ENCODE data around the gene CTNNBL1.

Gene CTNNBL1

GRCh38 chr20:37725855-37726254 lies 32.0 kb downstream of the CTNNBL1 start:
- no peaks in the 10 kb centered on the region for H3K27me3 ChIP-seq (ENCODE audit: control insufficient read depth in 1 of 2, insufficient read depth in 2 of 2, low read length in 2 of 2)

DNA sequence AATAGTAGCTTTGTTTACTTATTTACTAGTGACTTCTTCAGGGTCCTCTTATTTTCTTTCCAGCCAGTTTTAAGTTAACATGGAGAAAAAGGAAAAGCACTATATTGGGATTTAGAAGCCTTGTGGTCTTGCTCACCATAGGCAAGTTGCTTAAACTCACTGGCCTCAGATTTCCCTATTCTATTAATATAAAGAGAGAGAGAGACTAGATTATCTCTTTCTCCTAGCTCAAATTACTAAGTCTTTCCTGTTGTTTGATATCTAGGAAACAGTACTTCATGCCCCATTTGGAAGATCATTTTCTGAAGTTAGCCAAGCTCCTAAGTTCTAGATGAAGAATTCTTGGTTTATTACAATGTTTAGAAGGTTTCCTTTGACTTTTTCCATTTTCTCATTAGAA lies 32.5 kb downstream of the CTNNBL1 start:
- H3K9me3 ChIP-seq (ENCODE audit: control insufficient read depth in 1 of 2, low read length in 2 of 2): no peaks in the 10 kb centered on the region
- H3K27me3 ChIP-seq (ENCODE audit: control insufficient read depth in 1 of 2, insufficient read depth in 2 of 2, low read length in 2 of 2): no peaks in the 10 kb centered on the region
- H3K4me1 ChIP-seq (ENCODE audit: control insufficient read depth in 1 of 2, insufficient read depth in 2 of 2, low read length in 2 of 2): peaks cover 0 to 3% of the 10 kb centered on the region in 2 donors
- H3K9ac ChIP-seq (ENCODE audit: low read depth in 1 of 2, low read length in 2 of 2): no peak overlapping the region
- H3K4me3 ChIP-seq (ENCODE audit: low read depth in 1 of 2, low read length in 2 of 2): no peak overlapping the region
- H3K27ac ChIP-seq (ENCODE audit: low read depth, low read length): no peak overlapping the region
- peaks cover 0 to 3% of the 10 kb centered on the region in 2 donors for H3K36me3 ChIP-seq (ENCODE audit: control insufficient read depth in 1 of 2, insufficient read depth in 2 of 2, low read length in 2 of 2)

More at GRCh38 chr20:37725855-37726254, 32.0 kb downstream of the CTNNBL1 start:
- Histone ChIP-seq H3K9ac (ENCODE audit: low read depth in 1 of 2, low read length in 2 of 2) (no peak overlapping the region), H3K36me3 (ENCODE audit: control insufficient read depth in 1 of 2, insufficient read depth in 2 of 2, low read length in 2 of 2) (peaks cover 0 to 3% of the 10 kb centered on the region in 2 donors), H3K4me3 (ENCODE audit: low read depth in 1 of 2, low read length in 2 of 2) (no peak overlapping the region), H3K27ac (ENCODE audit: low read depth, low read length) (no peak overlapping the region), H3K4me1 (ENCODE audit: control insufficient read depth in 1 of 2, insufficient read depth in 2 of 2, low read length in 2 of 2) (peaks cover 0 to 3% of the 10 kb centered on the region in 2 donors), H3K9me3 (ENCODE audit: control insufficient read depth in 1 of 2, low read length in 2 of 2) (no peaks in the 10 kb centered on the region)

DNA sequence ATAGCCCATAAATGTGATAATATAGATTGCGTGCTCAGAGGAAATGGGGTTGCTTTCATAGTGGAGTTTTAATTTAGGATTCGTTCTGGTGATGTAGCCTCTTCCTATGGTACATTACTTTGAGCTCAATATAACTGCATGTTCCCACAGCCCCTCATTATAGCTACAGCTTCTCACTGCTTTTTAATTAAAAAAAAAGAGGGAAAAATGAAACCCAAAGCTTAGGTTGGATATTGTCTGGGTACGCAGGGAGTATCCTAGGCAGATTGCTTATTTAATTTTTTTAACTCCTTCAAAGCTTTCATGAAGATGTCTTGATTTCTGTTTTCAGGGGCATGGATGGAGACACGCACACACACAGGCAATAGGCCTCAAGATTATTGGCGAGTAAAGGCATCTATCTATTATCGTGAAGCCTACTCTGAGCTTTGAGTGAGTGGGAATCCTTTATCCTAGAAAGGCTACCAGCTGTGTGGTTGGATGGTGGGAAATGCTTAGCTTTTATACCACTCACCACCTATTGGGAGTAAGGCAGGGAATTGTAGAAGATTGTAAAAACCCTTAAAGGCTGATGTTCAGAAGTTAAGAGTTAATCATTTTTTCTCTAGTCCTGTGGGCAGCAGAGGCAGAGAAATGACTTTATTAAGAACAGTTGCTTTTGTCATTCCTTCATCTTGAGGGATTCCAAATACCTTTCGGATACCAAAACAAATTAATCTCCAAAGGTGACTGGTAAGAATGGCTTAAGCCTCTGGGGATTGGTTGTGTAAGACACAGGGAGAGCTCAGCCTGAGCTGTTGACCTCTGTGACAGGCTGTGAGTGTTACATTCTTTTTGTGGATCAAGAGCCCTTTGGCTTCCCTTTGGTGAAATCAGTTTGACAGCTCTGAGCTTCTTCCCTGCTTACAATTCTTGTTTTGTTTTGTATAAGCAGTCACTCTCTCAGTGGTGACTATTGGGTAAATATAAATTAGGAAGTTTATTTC lies 33.4 kb downstream of the CTNNBL1 start:
- Histone ChIP-seq H3K27me3 (ENCODE audit: control insufficient read depth in 1 of 2, insufficient read depth in 2 of 2, low read length in 2 of 2) (no peaks in the 10 kb centered on the region), H3K36me3 (ENCODE audit: control insufficient read depth in 1 of 2, insufficient read depth in 2 of 2, low read length in 2 of 2) (no peaks in the 10 kb centered on the region), H3K9me3 (ENCODE audit: control insufficient read depth in 1 of 2, low read length in 2 of 2) (no peaks in the 10 kb centered on the region), H3K9ac (ENCODE audit: low read depth in 1 of 2, low read length in 2 of 2) (no peak overlapping the region), H3K27ac (ENCODE audit: low read depth, low read length) (no peak overlapping the region), H3K4me1 (ENCODE audit: control insufficient read depth in 1 of 2, insufficient read depth in 2 of 2, low read length in 2 of 2) (peaks cover 0 to 3% of the 10 kb centered on the region in 2 donors), H3K4me3 (ENCODE audit: low read depth in 1 of 2, low read length in 2 of 2) (no peak overlapping the region)

DNA sequence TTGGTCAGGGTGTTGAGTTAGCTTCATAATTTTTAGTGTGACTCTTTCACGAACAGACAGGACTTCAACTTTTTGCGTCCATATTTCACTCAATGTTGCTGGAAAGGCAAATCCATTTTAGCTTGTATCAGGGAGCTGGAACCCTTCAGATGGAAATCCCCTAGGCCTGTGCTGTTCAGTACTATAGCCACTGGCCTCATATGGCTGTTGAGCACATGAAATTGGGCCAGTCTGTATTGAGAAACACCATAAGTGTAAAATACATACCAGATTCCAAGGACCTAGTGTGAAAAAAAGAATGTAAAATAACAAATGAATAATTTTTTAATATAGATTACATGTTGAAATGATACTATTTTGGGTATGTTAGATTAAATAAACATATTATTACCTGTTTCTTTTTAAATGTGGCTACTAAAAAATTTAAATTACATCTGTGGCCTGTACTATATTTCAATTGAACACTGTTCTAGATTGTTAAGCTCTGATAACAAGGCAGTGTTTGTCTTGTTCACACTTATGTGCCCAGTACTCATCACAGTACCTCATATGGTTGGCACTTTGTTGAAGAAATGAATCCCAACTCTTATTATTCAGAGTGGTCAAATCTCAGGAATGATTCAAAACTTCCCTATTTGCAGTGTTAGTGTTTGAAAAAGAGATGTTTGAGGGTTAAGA lies 34.3 kb downstream of the CTNNBL1 start:
- H3K9ac ChIP-seq (ENCODE audit: low read depth in 1 of 2, low read length in 2 of 2): no peak overlapping the region
- no peaks in the 10 kb centered on the region for H3K27me3 ChIP-seq (ENCODE audit: control insufficient read depth in 1 of 2, insufficient read depth in 2 of 2, low read length in 2 of 2)
- H3K9me3 ChIP-seq (ENCODE audit: control insufficient read depth in 1 of 2, low read length in 2 of 2): no peaks in the 10 kb centered on the region
- H3K36me3 ChIP-seq (ENCODE audit: control insufficient read depth in 1 of 2, insufficient read depth in 2 of 2, low read length in 2 of 2): peaks cover 0 to 3% of the 10 kb centered on the region in 2 donors
- H3K27ac ChIP-seq (ENCODE audit: low read depth, low read length): no peak overlapping the region
- H3K4me3 ChIP-seq (ENCODE audit: low read depth in 1 of 2, low read length in 2 of 2): no peak overlapping the region
- H3K4me1 ChIP-seq (ENCODE audit: control insufficient read depth in 1 of 2, insufficient read depth in 2 of 2, low read length in 2 of 2): peaks cover 0 to 3% of the 10 kb centered on the region in 2 donors

GRCh38 chr20:37728635-37728983 lies 34.8 kb downstream of the CTNNBL1 start:
- H3K9me3 ChIP-seq (ENCODE audit: control insufficient read depth in 1 of 2, low read length in 2 of 2): no peaks in the 10 kb centered on the region
- H3K27me3 ChIP-seq (ENCODE audit: control insufficient read depth in 1 of 2, insufficient read depth in 2 of 2, low read length in 2 of 2): no peaks in the 10 kb centered on the region
- H3K9ac ChIP-seq (ENCODE audit: low read depth in 1 of 2, low read length in 2 of 2): no peak overlapping the region
- no peak overlapping the region for H3K4me3 ChIP-seq (ENCODE audit: low read depth in 1 of 2, low read length in 2 of 2)
- peaks cover 0 to 3% of the 10 kb centered on the region in 2 donors for H3K4me1 ChIP-seq (ENCODE audit: control insufficient read depth in 1 of 2, insufficient read depth in 2 of 2, low read length in 2 of 2)
- no peak overlapping the region for H3K27ac ChIP-seq (ENCODE audit: low read depth, low read length)
- peaks cover 0 to 8% of the 10 kb centered on the region in 2 donors for H3K36me3 ChIP-seq (ENCODE audit: control insufficient read depth in 1 of 2, insufficient read depth in 2 of 2, low read length in 2 of 2)

DNA sequence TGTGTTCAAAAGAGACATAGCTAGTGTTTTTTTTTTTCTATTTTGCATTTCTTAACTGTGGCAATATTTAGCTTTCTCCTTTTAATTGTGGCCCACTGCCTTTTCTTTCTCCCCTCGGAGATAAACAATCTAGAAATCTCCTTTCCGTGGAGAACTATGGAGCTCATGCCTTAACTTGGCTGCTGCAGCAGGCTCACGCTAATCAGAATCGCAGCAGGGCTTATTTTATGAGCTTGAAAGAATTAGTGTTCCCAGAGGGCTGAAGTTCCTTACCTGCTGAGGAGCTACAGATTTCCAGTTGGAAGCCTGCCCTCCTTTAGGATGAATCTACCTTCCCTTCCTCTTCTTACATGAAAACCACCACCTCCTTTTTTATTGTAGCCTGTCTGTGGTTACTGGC lies 35.6 kb downstream of the CTNNBL1 start:
- Histone ChIP-seq H3K4me3 (ENCODE audit: low read depth in 1 of 2, low read length in 2 of 2) (no peak overlapping the region), H3K9ac (ENCODE audit: low read depth in 1 of 2, low read length in 2 of 2) (no peak overlapping the region), H3K27ac (ENCODE audit: low read depth, low read length) (no peak overlapping the region), H3K4me1 (ENCODE audit: control insufficient read depth in 1 of 2, insufficient read depth in 2 of 2, low read length in 2 of 2) (peaks cover 0 to 3% of the 10 kb centered on the region in 2 donors), H3K9me3 (ENCODE audit: control insufficient read depth in 1 of 2, low read length in 2 of 2) (no peaks in the 10 kb centered on the region), H3K36me3 (ENCODE audit: control insufficient read depth in 1 of 2, insufficient read depth in 2 of 2, low read length in 2 of 2) (peaks cover 0 to 11% of the 10 kb centered on the region in 2 donors), H3K27me3 (ENCODE audit: control insufficient read depth in 1 of 2, insufficient read depth in 2 of 2, low read length in 2 of 2) (no peaks in the 10 kb centered on the region)

DNA sequence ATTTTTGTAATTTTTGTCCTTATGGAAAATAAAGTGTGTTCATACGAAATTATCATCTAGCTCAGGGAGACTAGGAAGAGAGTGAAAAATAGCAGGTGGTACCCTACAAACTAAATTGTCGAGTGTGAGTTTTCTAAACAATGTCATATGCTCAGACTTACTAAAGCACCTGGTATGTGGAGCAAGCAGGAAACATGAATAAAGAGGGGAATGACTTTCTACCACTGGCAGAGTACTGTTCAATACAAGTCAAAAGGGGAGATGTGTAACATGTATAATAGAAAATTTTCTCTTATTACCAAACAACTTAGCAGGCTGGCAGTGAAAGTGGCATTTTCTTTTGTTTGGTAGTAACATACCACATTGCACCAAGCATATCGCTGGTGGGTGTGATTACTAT lies 36.1 kb downstream of the CTNNBL1 start:
- H3K4me1 ChIP-seq (ENCODE audit: control insufficient read depth in 1 of 2, insufficient read depth in 2 of 2, low read length in 2 of 2): peaks cover 0 to 3% of the 10 kb centered on the region in 2 donors
- no peaks in the 10 kb centered on the region for H3K27me3 ChIP-seq (ENCODE audit: control insufficient read depth in 1 of 2, insufficient read depth in 2 of 2, low read length in 2 of 2)
- no peak overlapping the region for H3K27ac ChIP-seq (ENCODE audit: low read depth, low read length)
- H3K9ac ChIP-seq (ENCODE audit: low read depth in 1 of 2, low read length in 2 of 2): no peak overlapping the region
- H3K4me3 ChIP-seq (ENCODE audit: low read depth in 1 of 2, low read length in 2 of 2): no peak overlapping the region
- H3K36me3 ChIP-seq (ENCODE audit: control insufficient read depth in 1 of 2, insufficient read depth in 2 of 2, low read length in 2 of 2): peaks cover under 1 to 11% of the 10 kb centered on the region in 2 donors
- no peaks in the 10 kb centered on the region for H3K9me3 ChIP-seq (ENCODE audit: control insufficient read depth in 1 of 2, low read length in 2 of 2)

DNA sequence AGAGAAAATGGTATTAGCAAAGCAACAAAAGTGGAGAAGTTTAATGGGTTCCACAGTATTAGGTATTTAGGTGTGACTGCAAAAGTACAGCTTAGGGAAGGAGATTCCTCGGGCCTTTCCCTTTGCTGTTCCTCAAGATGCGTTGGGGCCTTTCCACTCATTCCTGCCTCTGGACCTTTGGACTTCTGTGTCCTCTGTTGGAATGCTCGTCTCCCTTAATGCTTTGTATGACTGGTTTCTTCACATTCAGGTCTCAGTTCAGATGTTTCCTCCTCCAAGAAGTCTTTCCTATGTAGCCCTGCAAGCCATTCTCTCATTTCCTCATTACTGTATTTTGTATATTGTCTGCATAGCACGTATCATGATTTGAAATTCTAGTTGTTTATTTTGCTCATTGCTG lies 39.6 kb downstream of the CTNNBL1 start:
- H3K9me3 ChIP-seq (ENCODE audit: control insufficient read depth in 1 of 2, low read length in 2 of 2): no peaks in the 10 kb centered on the region
- no peak overlapping the region for H3K9ac ChIP-seq (ENCODE audit: low read depth in 1 of 2, low read length in 2 of 2)
- H3K36me3 ChIP-seq (ENCODE audit: control insufficient read depth in 1 of 2, insufficient read depth in 2 of 2, low read length in 2 of 2): peaks cover 15 to 37% of the 10 kb centered on the region in 2 donors
- no peak overlapping the region for H3K27ac ChIP-seq (ENCODE audit: low read depth, low read length)
- no peaks in the 10 kb centered on the region for H3K4me1 ChIP-seq (ENCODE audit: control insufficient read depth in 1 of 2, insufficient read depth in 2 of 2, low read length in 2 of 2)
- no peak overlapping the region for H3K4me3 ChIP-seq (ENCODE audit: low read depth in 1 of 2, low read length in 2 of 2)
- H3K27me3 ChIP-seq (ENCODE audit: control insufficient read depth in 1 of 2, insufficient read depth in 2 of 2, low read length in 2 of 2): no peaks in the 10 kb centered on the region

DNA sequence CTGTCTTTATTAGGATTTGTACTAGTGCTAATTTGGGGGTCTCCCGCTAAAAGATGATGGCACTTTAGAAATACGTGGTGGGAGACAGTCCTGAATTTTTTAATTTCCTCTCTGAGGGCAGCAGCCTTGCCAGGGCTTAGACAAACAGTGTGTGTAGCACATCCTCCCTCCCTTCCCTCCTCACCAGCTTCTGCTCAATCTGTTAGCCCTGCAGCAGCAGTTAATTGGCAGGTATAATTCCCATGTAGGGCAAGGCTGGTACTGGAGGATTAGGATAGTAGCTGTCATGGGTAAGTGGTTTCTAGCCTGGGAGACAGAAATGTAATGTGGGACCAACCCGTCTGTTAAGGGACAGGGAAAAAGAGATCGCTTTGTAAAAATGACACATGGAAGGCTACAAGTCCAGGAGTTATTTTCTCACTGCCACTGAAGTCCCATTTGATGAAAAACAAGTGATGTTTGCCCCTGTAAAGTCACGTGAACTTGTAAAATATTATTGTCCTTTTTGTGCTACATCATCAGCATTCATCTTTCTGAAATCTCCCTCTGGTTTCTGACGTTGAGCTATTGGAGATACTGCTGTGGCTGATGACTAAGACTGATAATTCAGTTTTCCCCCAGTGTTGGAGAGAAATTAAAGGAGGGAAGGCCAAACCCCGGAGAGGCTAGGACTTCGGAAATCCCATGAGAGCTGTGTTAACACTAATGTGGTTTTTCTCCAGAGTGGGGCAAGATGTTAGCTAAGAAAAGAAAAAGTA lies 40.6 kb downstream of the CTNNBL1 start:
- H3K27ac ChIP-seq (ENCODE audit: low read depth, low read length): no peak overlapping the region
- no peaks in the 10 kb centered on the region for H3K9me3 ChIP-seq (ENCODE audit: control insufficient read depth in 1 of 2, low read length in 2 of 2)
- H3K4me3 ChIP-seq (ENCODE audit: low read depth in 1 of 2, low read length in 2 of 2): no peak overlapping the region
- no peaks in the 10 kb centered on the region for H3K27me3 ChIP-seq (ENCODE audit: control insufficient read depth in 1 of 2, insufficient read depth in 2 of 2, low read length in 2 of 2)
- H3K4me1 ChIP-seq (ENCODE audit: control insufficient read depth in 1 of 2, insufficient read depth in 2 of 2, low read length in 2 of 2): no peaks in the 10 kb centered on the region
- H3K9ac ChIP-seq (ENCODE audit: low read depth in 1 of 2, low read length in 2 of 2): no peak overlapping the region
- peaks cover 15 to 45% of the 10 kb centered on the region in 2 donors for H3K36me3 ChIP-seq (ENCODE audit: control insufficient read depth in 1 of 2, insufficient read depth in 2 of 2, low read length in 2 of 2)

Data from duodenal mucosa (tissue), 2 donors.